OCI-LY7 (cell line): Measurements from ENCODE around the gene APPL2. TPM values are rescaled to one million over a fixed set of nuclear protein-coding genes. Genes with fewer than 3 reads are reported as not detected.

Experiments used
- BruUV-seq: library from RNA; stranded (reverse); fragments of 400-500 nt; replicated peaks from 2 replicates; lab custom pipeline; 2021; lab: Mats Ljungman, UMichigan
- CTCF ChIA-PET: fragments of 300-600 bp; sonication (Branson Sonifier 250); formaldehyde crosslinking; loops from one replicate; lab custom pipeline; 2022; ENCODE audit warnings: antibody characterized with exemption; ENCODE audit not compliant: unreplicated experiment; lab: Charles Lee
- POLR2A ChIA-PET: fragments of 300-600 bp; sonication (Branson Sonifier 250); formaldehyde crosslinking; loops from one replicate; lab custom pipeline; 2022; ENCODE audit warnings: antibody characterized with exemption; lab: Charles Lee
- DNase-seq: peaks from one replicate; pipeline ENCODE4 v3.0.0-alpha.2; 2015; ENCODE audit warnings: low spot score
- H2AFZ ChIP-seq: fragments of 200-600 bp; sonication (generic), shearing (Covaris generic); 2 replicates; pipeline ENCODE4 v1.6.1; 2014; ENCODE audit warnings: mild to moderate bottlenecking, antibody characterized with exemption, low read length, moderate library complexity
- H3K27ac ChIP-seq: fragments of 200-600 bp; sonication (generic); 2 replicates; pipeline ENCODE4 v1.5.1; 2014; ENCODE audit warnings: mixed run types, low read depth, mild to moderate bottlenecking, moderate library complexity, low read length, inconsistent platforms; ENCODE audit not compliant: poor library complexity, severe bottlenecking
- H3K36me3 ChIP-seq: fragments of 200-600 bp; sonication (generic); 2 replicates; pipeline ENCODE4 v1.6.1; 2014; ENCODE audit warnings: mild to moderate bottlenecking, antibody characterized with exemption, low read length, moderate library complexity, mixed read lengths; ENCODE audit not compliant: insufficient read depth
- H3K4me1 ChIP-seq: fragments of 200-600 bp; sonication (generic); 2 replicates; pipeline ENCODE4 v1.5.1; 2014; ENCODE audit warnings: mild to moderate bottlenecking, low read length; ENCODE audit not compliant: insufficient read depth, poor library complexity, severe bottlenecking
- H3K4me2 ChIP-seq: fragments of 200-600 bp; sonication (generic); 2 replicates; pipeline ENCODE4 v1.6.1; 2014; ENCODE audit warnings: mild to moderate bottlenecking, low read length
- H3K4me3 ChIP-seq: fragments of 200-600 bp; sonication (generic); 2 replicates; pipeline ENCODE4 v1.5.1; 2014; ENCODE audit warnings: mild to moderate bottlenecking, low read depth, low read length; ENCODE audit not compliant: poor library complexity, severe bottlenecking
- H3K79me2 ChIP-seq: fragments of 200-600 bp; sonication (generic); 2 replicates; pipeline ENCODE4 v1.6.1; 2016; ENCODE audit warnings: low read depth, mild to moderate bottlenecking, low read length, moderate library complexity, mixed read lengths; ENCODE audit not compliant: insufficient read depth
- H3K9me2 ChIP-seq: fragments of 200-600 bp; sonication (generic); 2 replicates; pipeline ENCODE4 v1.6.1; 2016; ENCODE audit warnings: mild to moderate bottlenecking, low read length, mixed read lengths; ENCODE audit not compliant: insufficient read depth
- H3K9me3 ChIP-seq: fragments of 200-600 bp; sonication (generic); 2 replicates; pipeline ENCODE4 v1.6.1; 2014; ENCODE audit warnings: mild to moderate bottlenecking, mixed run types, low read length, mixed read lengths
- H4K20me1 ChIP-seq: fragments of 200-600 bp; sonication (generic); 2 replicates; pipeline ENCODE4 v1.6.1; 2014; ENCODE audit warnings: mild to moderate bottlenecking, antibody characterized with exemption, low read length, moderate library complexity, mixed read lengths; ENCODE audit not compliant: insufficient read depth
- CTCF ChIP-seq: fragments of 200-600 bp; sonication (generic); conservative IDR thresholded peaks from 2 replicates; pipeline ENCODE4 v1.5.1; 2014; ENCODE audit warnings: mild to moderate bottlenecking, antibody characterized with exemption, low read length, moderate library complexity, mixed read lengths
- EZH2phosphoT487 ChIP-seq: fragments of 200-600 bp; sonication (generic); IDR thresholded peaks from 2 replicates; pipeline ENCODE4 v1.6.1; 2018; ENCODE audit warnings: low read depth, borderline replicate concordance, mild to moderate bottlenecking, mixed run types, antibody characterized with exemption, low read length, moderate library complexity, mixed read lengths
- intact Hi-C: fragments of 100-400 bp; cut with micrococcal nuclease; formaldehyde crosslinking; loops from one replicate; pipeline ENCODE4 v1.10.0; 2022; ENCODE audit not compliant: unreplicated experiment
- total RNA-seq, 2 experiments: library from RNA; depleted of rRNA in 1 of 2; stranded (reverse); fragments of >200 nt in 1 of 2; shearing (Covaris generic) in 1 of 2; gene quantifications; 2 replicates each; pipeline ENCODE4 v1.2.3, GENCODE V29; 2014 to 2022

Gene APPL2
- total RNA-seq, 2 experiments from 2014 or later, result 18.8 to 29.1 TPM

GRCh38 chr12:105156260-105156659 lies 79.7 kb downstream of the APPL2 start:
- ChIA-PET POLR2A (no interaction called here), CTCF (no interaction called here)
- BruUV-seq, result no TSS peak
- Histone ChIP-seq H3K4me2 (no peak overlapping the region), H3K36me3 (peaks cover 95% of the 10 kb centered on the region), H3K4me3 (no peak overlapping the region), H3K9me2 (no peaks in the 10 kb centered on the region), H3K79me2 (no peaks in the 10 kb centered on the region), H3K9me3 (no peaks in the 10 kb centered on the region), H3K27ac (no peak overlapping the region), H2AFZ (no peak overlapping the region), H4K20me1 (no peaks in the 10 kb centered on the region), H3K4me1 (no peaks in the 10 kb centered on the region)
- DNase-seq, result no peak
- intact Hi-C loops, result no loop called here
- TF ChIP-seq CTCF (no peak), EZH2phosphoT487 (no peak)

- intact Hi-C loops, result no loop called here
- H3K4me2 ChIP-seq, result no peak overlapping the region
Measured at GRCh38 chr12:105142259-105142658, 93.7 kb downstream of the APPL2 start.

More at GRCh38 chr12:105142259-105142658, 93.7 kb downstream of the APPL2 start:
- ChIA-PET CTCF (no interaction called here), POLR2A (no interaction called here)
- Histone ChIP-seq H3K9me3 (no peaks in the 10 kb centered on the region), H3K27ac (no peak overlapping the region), H3K36me3 (peaks cover 95% of the 10 kb centered on the region), H4K20me1 (no peaks in the 10 kb centered on the region), H3K4me1 (no peaks in the 10 kb centered on the region), H3K9me2 (no peaks in the 10 kb centered on the region), H3K4me3 (no peak overlapping the region), H3K79me2 (peaks cover 10% of the 10 kb centered on the region; the same call in 1 of the 2 replicates), H2AFZ (no peak overlapping the region)
- BruUV-seq, result no TSS peak
- no peak for TF ChIP-seq EZH2phosphoT487
- TF ChIP-seq CTCF, result no peak
- DNase-seq, result no peak
